GM19455 (cell line): ENCODE measurements around the gene OBSCN.

Experiments used
- ATAC-seq: cut with Tn5 transposase; IDR thresholded peaks from one replicate; pipeline ENCODE4 v1.9.1; 2021; ENCODE audit not compliant: unreplicated experiment

OBSCN gene, protein sequence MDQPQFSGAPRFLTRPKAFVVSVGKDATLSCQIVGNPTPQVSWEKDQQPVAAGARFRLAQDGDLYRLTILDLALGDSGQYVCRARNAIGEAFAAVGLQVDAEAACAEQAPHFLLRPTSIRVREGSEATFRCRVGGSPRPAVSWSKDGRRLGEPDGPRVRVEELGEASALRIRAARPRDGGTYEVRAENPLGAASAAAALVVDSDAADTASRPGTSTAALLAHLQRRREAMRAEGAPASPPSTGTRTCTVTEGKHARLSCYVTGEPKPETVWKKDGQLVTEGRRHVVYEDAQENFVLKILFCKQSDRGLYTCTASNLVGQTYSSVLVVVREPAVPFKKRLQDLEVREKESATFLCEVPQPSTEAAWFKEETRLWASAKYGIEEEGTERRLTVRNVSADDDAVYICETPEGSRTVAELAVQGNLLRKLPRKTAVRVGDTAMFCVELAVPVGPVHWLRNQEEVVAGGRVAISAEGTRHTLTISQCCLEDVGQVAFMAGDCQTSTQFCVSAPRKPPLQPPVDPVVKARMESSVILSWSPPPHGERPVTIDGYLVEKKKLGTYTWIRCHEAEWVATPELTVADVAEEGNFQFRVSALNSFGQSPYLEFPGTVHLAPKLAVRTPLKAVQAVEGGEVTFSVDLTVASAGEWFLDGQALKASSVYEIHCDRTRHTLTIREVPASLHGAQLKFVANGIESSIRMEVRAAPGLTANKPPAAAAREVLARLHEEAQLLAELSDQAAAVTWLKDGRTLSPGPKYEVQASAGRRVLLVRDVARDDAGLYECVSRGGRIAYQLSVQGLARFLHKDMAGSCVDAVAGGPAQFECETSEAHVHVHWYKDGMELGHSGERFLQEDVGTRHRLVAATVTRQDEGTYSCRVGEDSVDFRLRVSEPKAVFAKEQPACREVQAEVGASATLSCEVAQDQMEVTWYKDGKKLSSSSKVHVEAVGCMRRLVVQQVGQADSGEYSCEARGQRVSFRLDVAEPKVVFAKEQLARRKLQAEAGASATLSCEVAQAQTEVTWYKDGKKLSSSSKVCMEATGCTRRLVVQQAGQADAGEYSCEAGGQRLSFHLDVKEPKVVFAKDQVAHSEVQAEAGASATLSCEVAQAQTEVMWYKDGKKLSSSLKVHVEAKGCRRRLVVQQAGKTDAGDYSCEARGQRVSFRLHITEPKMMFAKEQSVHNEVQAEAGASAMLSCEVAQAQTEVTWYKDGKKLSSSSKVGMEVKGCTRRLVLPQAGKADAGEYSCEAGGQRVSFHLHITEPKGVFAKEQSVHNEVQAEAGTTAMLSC (N-terminal part only)

GRCh38 chr1:228207851-228208821 is at the start of gene OBSCN:
Gene OBSCN (plus strand): TSS chr1:228208044. CDS start chr1:228211784, 3,740 bp downstream.
- ATAC-seq: no peak

DNA sequence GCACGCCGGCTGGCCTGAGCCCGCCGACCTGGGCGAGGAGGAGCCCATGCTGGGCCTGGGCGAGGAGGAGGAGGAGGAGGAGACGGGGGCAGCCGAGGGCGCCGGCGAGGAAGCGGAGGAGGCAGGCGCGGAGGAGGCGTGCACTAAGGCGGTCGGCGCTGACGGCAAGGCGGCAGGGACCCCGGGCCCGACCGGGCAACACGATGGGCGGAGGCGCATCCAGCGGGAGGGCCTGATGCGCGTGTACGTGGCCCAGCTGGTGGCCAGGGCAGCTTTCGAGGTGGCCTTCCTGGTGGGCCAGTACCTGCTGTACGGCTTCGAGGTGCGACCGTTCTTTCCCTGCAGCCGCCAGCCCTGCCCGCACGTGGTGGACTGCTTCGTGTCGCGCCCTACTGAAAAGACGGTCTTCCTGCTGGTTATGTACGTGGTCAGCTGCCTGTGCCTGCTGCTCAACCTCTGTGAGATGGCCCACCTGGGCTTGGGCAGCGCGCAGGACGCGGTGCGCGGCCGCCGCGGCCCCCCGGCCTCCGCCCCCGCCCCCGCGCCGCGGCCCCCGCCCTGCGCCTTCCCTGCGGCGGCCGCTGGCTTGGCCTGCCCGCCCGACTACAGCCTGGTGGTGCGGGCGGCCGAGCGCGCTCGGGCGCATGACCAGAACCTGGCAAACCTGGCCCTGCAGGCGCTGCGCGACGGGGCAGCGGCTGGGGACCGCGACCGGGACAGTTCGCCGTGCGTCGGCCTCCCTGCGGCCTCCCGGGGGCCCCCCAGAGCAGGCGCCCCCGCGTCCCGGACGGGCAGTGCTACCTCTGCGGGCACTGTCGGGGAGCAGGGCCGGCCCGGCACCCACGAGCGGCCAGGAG is 49.5 kb upstream of the OBSCN start:
- ATAC-seq: no peak

- ATAC-seq: no peak
Observed at GRCh38 chr1:228159008-228159665, 48.7 kb upstream of the OBSCN start.

- ATAC-seq: no peak
Observed at GRCh38 chr1:228160201-228160761, 47.6 kb upstream of the OBSCN start.

DNA sequence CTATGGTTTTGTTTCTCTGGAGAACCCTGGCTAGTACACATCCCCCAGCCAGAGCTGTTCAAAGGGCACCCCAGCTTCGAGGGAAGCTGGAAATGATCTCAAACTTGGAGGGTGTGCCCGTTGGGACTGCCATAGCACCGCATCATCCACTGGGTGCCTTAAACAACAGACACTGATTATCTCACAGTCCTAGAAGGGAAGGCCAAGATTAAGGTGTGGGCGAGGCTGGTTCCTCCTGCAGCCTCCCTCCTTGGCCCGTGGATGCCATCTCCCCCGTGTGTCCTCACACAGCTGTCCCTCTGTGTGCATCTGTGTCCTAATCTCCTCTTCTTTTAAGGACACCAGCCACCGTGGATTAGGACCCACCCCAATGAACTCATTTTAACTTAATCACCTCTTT is 46.5 kb upstream of the OBSCN start:
- ATAC-seq: no peak

GRCh38 chr1:228161866-228162265 is 46.0 kb upstream of the OBSCN start:
- ATAC-seq: no peak

DNA sequence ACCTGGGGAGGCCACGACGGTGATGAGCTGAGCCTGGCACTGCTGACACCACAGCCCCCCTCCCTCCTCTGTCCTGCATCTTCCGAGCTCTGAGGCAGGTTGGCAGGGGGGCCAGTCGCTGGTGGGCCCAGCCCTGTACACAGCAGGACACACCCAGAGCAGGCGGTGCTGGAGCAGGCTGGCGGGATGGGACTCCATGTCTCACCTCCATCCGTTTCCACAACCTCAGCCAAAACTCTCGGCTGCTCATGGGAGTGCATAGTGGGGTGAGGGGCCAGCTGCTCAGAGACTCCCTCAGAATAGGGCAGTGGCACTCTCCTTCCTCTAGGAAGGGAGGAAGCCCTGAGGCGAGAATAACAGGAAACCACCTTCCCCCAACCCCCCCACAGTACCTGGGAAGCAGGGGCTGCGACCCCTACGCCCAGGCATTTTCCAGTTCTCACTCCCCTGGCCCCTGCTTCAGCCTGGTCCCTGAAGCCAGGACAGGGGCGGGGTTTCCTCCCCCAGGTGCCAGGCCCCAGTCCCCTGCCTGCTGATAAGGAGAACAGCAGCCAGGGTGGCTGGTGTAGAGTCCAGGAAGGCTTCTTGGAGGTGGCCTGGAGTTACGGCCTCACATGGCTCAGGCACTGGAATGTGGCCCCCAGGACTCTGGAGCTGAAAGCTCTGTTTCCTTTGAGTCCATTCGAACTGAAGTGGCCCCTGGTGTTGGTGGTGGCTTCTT is 45.4 kb upstream of the OBSCN start:
- ATAC-seq: no peak

- ATAC-seq: no peak
Observed at GRCh38 chr1:228163007-228163753, 44.7 kb upstream of the OBSCN start.

DNA sequence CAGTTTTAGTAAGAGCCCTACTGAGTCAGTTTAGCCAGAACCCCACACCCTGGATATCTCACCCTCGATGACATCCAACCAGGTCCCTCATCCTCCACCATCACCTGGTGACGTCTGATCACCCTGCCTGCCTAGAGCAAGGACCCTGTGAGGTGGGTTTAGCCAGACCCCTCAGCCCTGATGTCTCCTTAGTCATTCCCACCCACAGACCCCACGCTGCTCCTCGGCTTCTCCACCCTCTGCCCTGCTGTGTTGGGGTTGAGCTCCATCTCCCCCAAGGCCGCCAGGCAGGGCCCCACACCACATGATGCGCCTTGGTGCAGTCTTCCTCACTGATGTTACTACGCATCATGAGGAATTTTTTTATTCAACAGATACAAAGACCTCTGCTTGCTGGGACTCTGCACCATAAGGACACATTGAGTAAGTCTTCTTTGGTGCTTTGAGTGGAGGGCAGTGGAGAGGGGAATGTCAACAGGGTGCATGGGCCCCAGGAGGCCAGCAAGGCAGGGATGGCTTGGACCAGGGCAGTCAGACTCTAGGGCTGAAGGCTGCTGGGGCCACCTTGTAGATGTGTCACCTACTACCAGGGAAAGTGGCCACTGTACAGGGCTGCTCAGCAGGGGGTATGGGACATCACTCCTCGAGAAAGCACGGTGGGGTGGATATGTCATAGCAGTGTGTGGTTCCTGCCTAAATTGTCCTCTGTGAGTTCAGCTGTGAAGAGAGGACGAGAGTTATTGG is 43.9 kb upstream of the OBSCN start:
- ATAC-seq: no peak

GRCh38 chr1:228164561-228165371 is 43.1 kb upstream of the OBSCN start:
- peak; percentile 0 for ATAC-seq

GRCh38 chr1:228165372-228166169 is 42.3 kb upstream of the OBSCN start, which contains the start of gene IBA57:
Gene IBA57 (plus strand): TSS chr1:228165804. CDS start chr1:228165817, 13 bp downstream.
- ATAC-seq: peak; percentile 80

DNA sequence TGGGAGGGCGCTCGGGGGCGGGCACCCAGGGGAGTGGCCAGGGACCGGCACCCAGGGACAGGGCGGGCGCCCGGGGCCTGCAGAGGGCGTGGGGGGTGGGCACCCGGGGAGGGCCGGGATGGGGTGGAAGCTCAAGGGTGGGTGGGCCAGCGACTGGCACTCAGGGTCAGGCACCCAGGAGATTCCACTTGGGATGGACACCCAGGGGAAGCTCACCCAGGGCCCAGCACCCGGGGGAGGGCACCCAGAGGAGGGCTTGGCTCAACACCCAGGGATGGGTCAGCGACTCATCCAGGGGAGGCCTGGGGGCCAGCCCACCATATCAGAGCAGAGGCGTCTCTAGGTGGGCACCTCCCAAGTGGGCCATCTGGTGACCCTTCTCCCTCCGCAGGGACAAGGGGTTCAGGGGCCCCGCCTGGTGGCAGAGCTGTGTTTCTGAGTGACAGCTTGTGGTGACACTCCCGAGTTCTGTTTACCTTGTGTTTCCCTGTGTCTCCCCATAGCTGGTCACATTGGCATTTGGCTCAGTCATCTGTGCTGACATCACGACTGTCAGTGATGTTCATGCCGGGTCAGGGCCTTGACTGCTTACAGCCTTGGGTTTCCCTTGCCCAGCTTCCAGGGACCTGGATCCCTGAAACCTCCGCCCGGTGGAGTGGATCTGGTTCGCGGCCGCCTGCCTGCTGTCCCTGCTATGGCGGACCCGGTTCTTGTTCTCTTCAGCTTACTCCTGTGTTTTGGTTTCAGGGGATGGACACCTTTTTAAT is 41.5 kb upstream of the OBSCN start:
- peak; percentile 21 for ATAC-seq

- no peak for ATAC-seq
Observed at GRCh38 chr1:228168563-228169270, 39.1 kb upstream of the OBSCN start.
